Skeletal muscle tissue (tissue), 4 donors: Measurements from ENCODE around the gene ANKS3. TPM values are rescaled to one million over a fixed set of nuclear protein-coding genes. Genes with fewer than 3 reads are reported as not detected.

Experiments
- H3K27ac ChIP-seq: one replicate; pipeline ENCODE4 v1.7.0; 2013; ENCODE audit warnings: mild to moderate bottlenecking, low read depth, low read length, inconsistent platforms
- H3K27me3 ChIP-seq, 3 donors: one replicate each; pipeline ENCODE4 v1.7.0; 2013; ENCODE audit warnings: low read length in 3 of 3; ENCODE audit not compliant: control insufficient read depth in 3 of 3, insufficient read depth in 3 of 3
- H3K36me3 ChIP-seq, 3 donors: one replicate each; pipeline ENCODE4 v1.7.0; 2013; ENCODE audit warnings: low read length in 3 of 3; ENCODE audit not compliant: control insufficient read depth in 3 of 3, insufficient read depth in 3 of 3
- H3K4me1 ChIP-seq, 3 donors: one replicate each; pipeline ENCODE4 v1.7.0; 2013; ENCODE audit warnings: low read length in 3 of 3, mild to moderate bottlenecking in 3 of 3; ENCODE audit not compliant: control insufficient read depth in 3 of 3, insufficient read depth in 3 of 3
- H3K4me3 ChIP-seq, 3 donors: one replicate each; pipeline ENCODE4 v1.7.0; 2013; ENCODE audit warnings: low read length in 3 of 3
- H3K9ac ChIP-seq, 3 donors: one replicate each; pipeline ENCODE4 v1.7.0; 2013; ENCODE audit warnings: low read length in 3 of 3, mild to moderate bottlenecking in 3 of 3, moderate library complexity in 2 of 3, low read depth in 1 of 3
- H3K9me3 ChIP-seq, 3 donors: one replicate each; pipeline ENCODE4 v1.7.0; 2013; ENCODE audit warnings: low read length in 3 of 3; ENCODE audit not compliant: control insufficient read depth in 3 of 3
- total RNA-seq: library from RNA; depleted of rRNA; stranded (reverse); fragments of >200 nt; gene quantifications from one replicate; pipeline ENCODE4 v1.2.3, GENCODE V29; 2014
- donor health status: Osteomylitis.

Gene ANKS3
- total RNA-seq, 1 donor from 2014 or later = 15.1 TPM

DNA sequence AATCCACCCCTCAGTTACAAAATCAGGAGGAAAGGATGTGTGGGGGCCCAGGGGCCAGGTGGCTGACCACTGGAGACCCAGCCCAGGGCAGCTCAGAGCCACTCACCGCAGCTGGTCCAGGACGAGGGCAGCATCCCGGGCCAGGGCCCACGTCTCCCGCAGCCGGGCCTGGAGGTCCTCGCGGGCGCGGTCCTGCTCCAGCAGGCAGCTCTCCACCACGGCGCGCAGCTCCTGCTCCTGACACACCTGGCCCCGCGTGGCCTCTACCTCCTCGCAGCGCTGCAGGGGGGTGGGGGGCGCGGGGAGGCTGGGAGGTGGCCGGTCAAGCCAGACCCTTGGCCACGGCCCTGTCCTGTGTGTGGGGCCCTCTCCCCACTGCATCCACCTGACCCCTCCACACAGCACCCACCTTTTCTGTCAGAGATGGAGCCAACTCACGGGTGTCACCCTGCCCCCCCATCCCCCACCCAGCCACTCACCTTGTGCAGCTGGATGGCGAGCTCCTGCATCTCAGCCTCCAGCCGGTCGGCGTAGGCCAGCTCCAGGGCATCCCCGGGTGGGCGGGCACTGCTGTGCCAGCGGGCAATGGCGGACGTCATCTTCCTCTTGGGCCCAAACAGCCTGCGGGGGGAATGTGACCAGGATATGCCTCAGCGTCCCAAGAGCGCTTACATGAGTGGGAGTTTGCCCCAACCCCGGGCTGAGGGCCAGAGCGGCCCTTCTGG, 35.6 kb downstream of the ANKS3 start:
- Histone ChIP-seq H3K4me1 (peaks cover 5 to 16% (median 9%) of the 10 kb centered on the region in 3 donors), H3K36me3 (peaks cover 52 to 63% (median 62%) of the 10 kb centered on the region in 3 donors), H3K27ac (no peak overlapping the region), H3K9me3 (no peaks in the 10 kb centered on the region), H3K9ac (no peak overlapping the region), H3K4me3 (no peak overlapping the region), H3K27me3 (no peaks in the 10 kb centered on the region)

DNA sequence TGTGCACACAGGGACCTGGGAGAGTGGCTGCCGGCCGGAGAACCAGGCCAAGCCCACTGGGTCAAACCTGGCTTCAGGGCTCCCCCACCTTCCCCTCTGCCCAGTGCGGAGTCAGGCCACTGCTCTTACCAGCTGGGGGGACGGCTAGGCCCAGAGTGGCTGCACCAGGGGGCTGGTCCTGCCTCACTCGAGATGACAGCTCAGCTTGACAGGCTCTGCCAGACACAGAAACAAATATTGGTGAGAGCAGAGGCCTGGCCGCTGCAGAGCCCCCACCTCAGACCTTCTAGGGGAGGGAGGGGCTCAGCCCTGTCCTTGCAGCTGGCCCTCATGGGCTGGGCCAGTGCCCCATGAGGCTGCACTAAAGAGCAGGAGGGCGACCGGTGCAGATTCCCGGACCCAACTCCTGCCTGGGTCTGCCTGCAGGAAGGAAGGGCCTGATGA, 36.2 kb downstream of the ANKS3 start:
- Histone ChIP-seq H3K27ac (no peak overlapping the region), H3K36me3 (peaks cover 52 to 61% (median 60%) of the 10 kb centered on the region in 3 donors), H3K9me3 (no peaks in the 10 kb centered on the region), H3K9ac (no peak overlapping the region), H3K4me3 (no peak overlapping the region), H3K27me3 (no peaks in the 10 kb centered on the region), H3K4me1 (peaks cover 9 to 22% (median 12%) of the 10 kb centered on the region in 3 donors)

GRCh38 chr16:4696905-4697847, 36.9 kb downstream of the ANKS3 start:
- Histone ChIP-seq H3K27me3 (no peaks in the 10 kb centered on the region), H3K36me3 (peaks cover 50 to 55% (median 55%) of the 10 kb centered on the region in 3 donors), H3K4me1 (peaks cover 15 to 29% (median 19%) of the 10 kb centered on the region in 3 donors), H3K9me3 (no peaks in the 10 kb centered on the region), H3K4me3 (no peak overlapping the region), H3K27ac (no peak overlapping the region), H3K9ac (no peak overlapping the region)

GRCh38 chr16:4696172-4696904, 37.7 kb downstream of the ANKS3 start:
- Histone ChIP-seq H3K9ac (no peak overlapping the region), H3K27me3 (no peaks in the 10 kb centered on the region), H3K9me3 (no peaks in the 10 kb centered on the region), H3K4me3 (no peak overlapping the region), H3K36me3 (peaks cover 42 to 51% (median 47%) of the 10 kb centered on the region in 3 donors), H3K27ac (no peak overlapping the region), H3K4me1 (peaks cover 15 to 29% (median 20%) of the 10 kb centered on the region in 3 donors)

- Histone ChIP-seq H3K27me3 (no peaks in the 10 kb centered on the region), H3K4me1 (peaks cover 15 to 29% (median 20%) of the 10 kb centered on the region in 3 donors), H3K27ac (no peak overlapping the region), H3K9me3 (no peaks in the 10 kb centered on the region), H3K4me3 (no peak overlapping the region), H3K9ac (peak overlapping the region in 1 of 3 donors; percentile 8), H3K36me3 (peaks cover 35 to 47% (median 41%) of the 10 kb centered on the region in 3 donors)
These were observed 38.4 kb downstream of the ANKS3 start for GRCh38 chr16:4695473-4696171.

DNA sequence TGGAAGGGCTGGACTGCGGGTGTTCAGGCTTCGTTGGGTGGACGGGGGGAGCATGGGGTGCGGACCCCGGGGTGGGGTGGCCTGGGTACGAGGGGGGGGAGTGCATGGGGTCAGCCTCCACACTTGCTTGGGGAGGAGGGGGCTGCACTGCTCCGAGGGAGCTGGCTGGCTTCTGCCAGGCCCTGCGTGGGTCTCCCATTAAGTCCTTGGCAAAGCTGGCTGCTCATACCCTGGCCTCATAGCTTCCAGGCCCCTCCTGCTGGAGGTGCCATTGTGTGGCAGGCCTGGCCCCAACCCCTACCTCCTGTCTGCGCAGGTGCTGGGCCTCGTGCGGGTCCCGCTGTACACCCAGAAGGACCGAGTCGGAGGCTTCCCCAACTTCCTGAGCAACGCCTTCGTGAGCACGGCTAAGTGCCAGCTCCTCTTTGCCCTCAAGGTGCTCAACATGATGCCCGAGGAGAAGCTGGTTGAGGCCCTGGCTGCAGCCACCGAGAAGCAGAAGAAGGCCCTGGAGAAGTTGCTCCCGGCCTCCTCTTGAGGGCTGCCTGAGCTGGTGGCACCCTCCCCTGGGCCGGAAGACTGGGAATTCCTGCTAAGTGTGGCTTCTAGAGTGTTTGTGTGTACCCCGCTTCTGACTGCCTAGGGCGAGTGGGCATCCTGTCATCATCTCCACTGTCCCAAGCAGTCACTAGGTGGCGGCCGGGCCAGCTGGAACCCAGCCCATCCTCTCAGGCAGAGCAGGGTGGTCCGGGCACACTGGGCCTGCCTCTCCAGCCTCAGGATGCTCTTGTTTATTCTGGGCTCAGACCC, 39.2 kb downstream of the ANKS3 start:
- H3K36me3 ChIP-seq = peaks cover 29 to 45% (median 38%) of the 10 kb centered on the region in 3 donors
- no peaks in the 10 kb centered on the region for H3K27me3 ChIP-seq
- peaks cover 15 to 29% (median 24%) of the 10 kb centered on the region in 3 donors for H3K4me1 ChIP-seq
- H3K9me3 ChIP-seq = no peaks in the 10 kb centered on the region
- H3K9ac ChIP-seq = peak overlapping the region in 2 of 3 donors; percentile 4 to 33
- peak overlapping the region; percentile 7 for H3K27ac ChIP-seq
- H3K4me3 ChIP-seq = peak overlapping the region in 2 of 3 donors; percentile 14 to 93

DNA sequence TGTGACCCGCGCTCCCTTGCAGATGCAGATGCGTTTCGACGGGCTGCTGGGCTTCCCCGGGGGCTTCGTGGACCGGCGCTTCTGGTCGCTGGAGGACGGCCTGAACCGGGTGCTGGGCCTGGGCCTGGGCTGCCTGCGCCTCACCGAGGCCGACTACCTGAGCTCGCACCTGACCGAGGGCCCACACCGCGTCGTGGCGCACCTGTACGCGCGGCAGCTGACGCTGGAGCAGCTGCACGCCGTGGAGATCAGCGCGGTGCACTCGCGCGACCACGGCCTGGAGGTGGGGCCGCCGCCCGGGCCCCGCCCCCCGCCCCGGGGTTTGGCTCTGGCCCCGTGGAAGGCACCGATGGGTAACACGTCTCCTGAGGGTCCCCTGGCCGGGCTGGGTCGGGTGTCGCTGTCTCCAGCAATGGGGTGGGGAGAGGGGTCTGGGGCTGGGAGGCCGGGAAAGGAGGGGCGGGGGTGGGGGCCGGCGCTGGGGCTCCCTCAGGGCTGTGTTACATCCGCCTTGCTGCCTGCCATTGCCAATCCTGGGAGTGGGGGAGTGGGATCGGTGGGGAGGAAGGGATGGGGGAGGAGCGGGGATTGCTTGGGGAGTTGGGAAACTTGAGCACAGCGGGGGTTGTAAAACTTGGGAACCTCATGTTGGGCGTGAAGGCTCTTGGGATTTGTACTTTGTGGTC, 40.0 kb downstream of the ANKS3 start:
- H3K27me3 ChIP-seq = no peaks in the 10 kb centered on the region
- peak overlapping the region; percentile 75 for H3K27ac ChIP-seq
- peak overlapping the region; percentile 78 to 92 (median 82) for H3K9ac ChIP-seq
- H3K9me3 ChIP-seq = no peaks in the 10 kb centered on the region
- H3K4me1 ChIP-seq = peaks cover 15 to 29% (median 24%) of the 10 kb centered on the region in 3 donors
- peaks cover 26 to 39% (median 31%) of the 10 kb centered on the region in 3 donors for H3K36me3 ChIP-seq
- H3K4me3 ChIP-seq = peak overlapping the region; percentile 70 to 93 (median 90)

GRCh38 chr16:4693296-4693955, 40.6 kb downstream of the ANKS3 start, which contains the start of gene NUDT16L1:
TSS of gene NUDT16L1 (plus strand) at chr16:4693562. CDS start at chr16:4693727, 165 bp downstream.
- Histone ChIP-seq H3K9me3 (no peaks in the 10 kb centered on the region), H3K4me3 (peak within 1 kb of the TSS; percentile 74 to 93 (median 90)), H3K9ac (peak within 1 kb of the TSS; percentile 78 to 92 (median 82)), H3K36me3 (peaks cover 23 to 33% (median 26%) of the 10 kb centered on the region in 3 donors), H3K27me3 (no peaks in the 10 kb centered on the region), H3K27ac (peak within 1 kb of the TSS; percentile 75), H3K4me1 (peaks cover 18 to 32% (median 26%) of the 10 kb centered on the region in 3 donors)
